Measurements from ENCODE around the gene RCSD1. TPM values are rescaled to one million over a fixed set of nuclear protein-coding genes. Genes with fewer than 3 reads are reported as not detected.
A peak's percentile ranks its signal among the peaks of the same experiment; 100 is the strongest.

The RCSD1 gene
- total RNA-seq, 2 donors from 2014 or later, result 4.7 to 5.6 TPM

GRCh38 chr1:167751676-167752075, 121.6 kb downstream of the RCSD1 start:
- no peak overlapping the region for H3K4me3 ChIP-seq
- no peaks in the 10 kb centered on the region for H3K27me3 ChIP-seq
- H3K36me3 ChIP-seq (replicated peaks in 1 of 2; ENCODE audit: insufficient read depth in 1 of 2, low read depth in 2 of 2), result no peaks in the 10 kb centered on the region
- peaks cover 34% of the 10 kb centered on the region for H3K4me1 ChIP-seq
- intact Hi-C loops (cut with DNase I), result no loop called here
- no peak overlapping the region for H3K27ac ChIP-seq
- no peaks in the 10 kb centered on the region for H3K9me3 ChIP-seq
- 87 to 96% methylated on average over 1 of the region's 1 CpG for WGBS, 2 donors
- TF ChIP-seq, protein P1, sequence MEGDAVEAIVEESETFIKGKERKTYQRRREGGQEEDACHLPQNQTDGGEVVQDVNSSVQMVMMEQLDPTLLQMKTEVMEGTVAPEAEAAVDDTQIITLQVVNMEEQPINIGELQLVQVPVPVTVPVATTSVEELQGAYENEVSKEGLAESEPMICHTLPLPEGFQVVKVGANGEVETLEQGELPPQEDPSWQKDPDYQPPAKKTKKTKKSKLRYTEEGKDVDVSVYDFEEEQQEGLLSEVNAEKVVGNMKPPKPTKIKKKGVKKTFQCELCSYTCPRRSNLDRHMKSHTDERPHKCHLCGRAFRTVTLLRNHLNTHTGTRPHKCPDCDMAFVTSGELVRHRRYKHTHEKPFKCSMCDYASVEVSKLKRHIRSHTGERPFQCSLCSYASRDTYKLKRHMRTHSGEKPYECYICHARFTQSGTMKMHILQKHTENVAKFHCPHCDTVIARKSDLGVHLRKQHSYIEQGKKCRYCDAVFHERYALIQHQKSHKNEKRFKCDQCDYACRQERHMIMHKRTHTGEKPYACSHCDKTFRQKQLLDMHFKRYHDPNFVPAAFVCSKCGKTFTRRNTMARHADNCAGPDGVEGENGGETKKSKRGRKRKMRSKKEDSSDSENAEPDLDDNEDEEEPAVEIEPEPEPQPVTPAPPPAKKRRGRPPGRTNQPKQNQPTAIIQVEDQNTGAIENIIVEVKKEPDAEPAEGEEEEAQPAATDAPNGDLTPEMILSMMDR (IDR thresholded peaks at IDR 0.05), result no peak
- TF ChIP-seq POLR2A (IDR thresholded peaks at IDR 0.05), result no peak
- DNase-seq (no peak), ATAC-seq (no peak)

DNA sequence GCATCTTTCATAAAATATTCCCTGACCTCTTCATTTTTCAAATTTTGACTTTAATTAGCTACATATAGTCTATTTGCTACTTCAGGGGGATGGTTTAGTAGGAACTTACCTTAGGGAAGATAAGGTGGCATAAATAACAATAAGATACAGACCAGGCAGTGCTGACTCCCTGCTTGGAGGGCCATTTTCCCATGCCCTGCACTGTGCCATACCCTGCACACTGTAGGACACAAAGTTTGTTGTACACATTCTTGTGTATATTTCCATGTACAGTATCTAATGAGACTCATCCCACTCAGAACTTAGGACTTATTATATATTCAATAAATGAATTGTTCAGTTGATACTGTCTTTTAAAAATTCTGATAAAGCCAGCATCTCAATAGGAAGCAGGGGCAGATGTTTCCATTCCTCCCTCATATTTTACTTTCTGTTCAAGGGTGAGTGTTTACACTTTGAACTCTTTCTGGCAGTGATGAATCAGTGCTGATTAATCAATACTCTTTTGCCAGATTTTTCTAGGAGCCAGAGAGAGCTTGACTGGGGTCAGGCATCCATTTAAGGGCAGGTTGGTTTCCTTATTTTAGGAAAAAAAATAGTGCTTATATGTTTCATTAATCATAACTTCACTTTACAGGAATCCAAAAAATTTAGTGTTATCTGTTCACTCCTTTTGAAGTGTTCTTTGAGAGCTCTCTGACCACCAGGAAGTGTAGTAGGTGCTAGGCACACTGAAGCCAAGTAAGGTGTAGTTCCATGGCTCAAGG, 122.4 kb downstream of the RCSD1 start:
- Histone ChIP-seq H3K4me1 (peaks cover 42% of the 10 kb centered on the region), H3K4me3 (no peak overlapping the region), H3K9me3 (no peaks in the 10 kb centered on the region), H3K27ac (peak overlapping the region in 2 of 4 donors; percentile 39 to 41), H3K36me3 (replicated peaks in 1 of 2; ENCODE audit: insufficient read depth in 1 of 2, low read depth in 2 of 2) (no peaks in the 10 kb centered on the region), H3K27me3 (no peaks in the 10 kb centered on the region)
- ATAC-seq (peak; percentile 48), DNase-seq (no peak)
- no peak for TF ChIP-seq POLR2A (IDR thresholded peaks at IDR 0.05)
- TF ChIP-seq, protein P1 (IDR thresholded peaks at IDR 0.05), result no peak
- intact Hi-C loops (cut with DNase I), result no loop called here

DNA sequence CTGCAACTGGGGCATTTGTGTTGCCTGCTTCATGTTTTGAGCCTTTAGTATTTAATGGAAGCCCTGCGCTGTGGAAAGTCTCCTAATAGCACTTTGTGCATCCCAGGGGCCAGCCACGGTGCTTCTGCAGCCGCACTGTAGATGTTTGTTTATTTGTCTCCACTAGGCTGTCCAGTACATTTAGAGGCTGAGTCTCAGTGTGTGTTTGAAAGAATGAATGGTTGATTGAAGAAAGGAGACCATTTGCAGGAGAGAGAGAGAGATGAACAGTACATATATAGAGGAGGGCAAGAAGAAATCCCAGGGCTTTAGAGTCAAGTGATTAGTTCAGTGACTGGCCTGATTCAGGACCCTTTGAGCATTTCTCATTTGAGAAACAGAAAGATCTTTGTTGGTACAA, 125.6 kb downstream of the RCSD1 start:
- ATAC-seq, result no peak
- Histone ChIP-seq H3K4me3 (no peak overlapping the region), H3K27ac (no peak overlapping the region), H3K36me3 (replicated peaks in 1 of 2; ENCODE audit: insufficient read depth in 1 of 2, low read depth in 2 of 2) (no peaks in the 10 kb centered on the region), H3K9me3 (no peaks in the 10 kb centered on the region), H3K4me1 (peaks cover 41% of the 10 kb centered on the region), H3K27me3 (no peaks in the 10 kb centered on the region)
- no peak for DNase-seq
- TF ChIP-seq, protein P1 (IDR thresholded peaks at IDR 0.05), result no peak
- TF ChIP-seq POLR2A (IDR thresholded peaks at IDR 0.05), result no peak
- intact Hi-C loops (cut with DNase I), result no loop called here
- WGBS, 2 donors, result 76 to 82% methylated on average over 3 of the region's 3 CpGs

Other genes with a start within 250 kb of the RCSD1 start
- gene CD247, start 111.7 kb upstream of the RCSD1 start, total RNA-seq, result 1 to 10 TPM; 2.3 to 3.3 TPM
- gene CREG1, start 76.5 kb upstream of the RCSD1 start, total RNA-seq, result 100 to 1,000 TPM in 1 of 2 donors, 10 to 100 TPM in 1; 81.1 to 100 TPM
- 10 to 100 TPM; 19.8 to 28.5 TPM for gene MPZL1, start 91.8 kb downstream of the RCSD1 start, total RNA-seq